ENCODE measurements around the gene PDZD7. TPM values are rescaled to one million over a fixed set of nuclear protein-coding genes. Genes with fewer than 3 reads are reported as not detected.
A peak's percentile ranks its signal among the peaks of the same experiment; 100 is the strongest.

The PDZD7 gene
- total and polyA plus RNA-seq, 2 donors (not counting 3 experiments of a cell fraction or from before 2014, with no cell fraction given) = 0.41 to 1.6 TPM

GRCh38 chr10:101007915-101008822 lies 22.8 kb downstream of the PDZD7 start:
- intact Hi-C loops (cut with micrococcal nuclease) = no loop called here
- TF ChIP-seq GATA2 (IDR thresholded peaks at IDR 0.05; ENCODE audit: insufficient read depth, insufficient read length, low read depth, low read length) = no peak
- no peak for TF ChIP-seq FOS (IDR thresholded peaks at IDR 0.05; ENCODE audit: borderline replicate concordance, insufficient read depth, low read length)
- Histone ChIP-seq H4K20me1 (replicated peaks; ENCODE audit: control insufficient read depth, extremely low read depth, insufficient read depth, low read length) (no peaks in the 10 kb centered on the region), H3K4me1 (ENCODE audit: control insufficient read depth, extremely low read depth, insufficient read depth, low read length) (peaks cover 8% of the 10 kb centered on the region), H3K9me3 (replicated peaks; ENCODE audit: control insufficient read depth, insufficient read depth, low read length) (no peaks in the 10 kb centered on the region), H3K9ac (replicated peaks; ENCODE audit: extremely low read depth, insufficient read depth, low read length) (no peak overlapping the region), H3K9me1 (replicated peaks; ENCODE audit: control insufficient read depth, extremely low read depth, insufficient read depth, low read length) (no peaks in the 10 kb centered on the region), H3K27me3 (ENCODE audit: control insufficient read depth in 2 of 2, insufficient read depth in 2 of 2, low read length in 2 of 2) (no peaks in the 10 kb centered on the region), H2AFZ (ENCODE audit: low read depth, low read length) (no peak overlapping the region), H3K79me2 (ENCODE audit: control insufficient read depth, insufficient read depth, low read length) (peaks cover 4% of the 10 kb centered on the region), H3K36me3 (ENCODE audit: control insufficient read depth in 2 of 2, extremely low read depth in 1 of 2, insufficient read depth in 2 of 2, low read length in 2 of 2) (peaks cover 13 to 26% of the 10 kb centered on the region in 2 experiments), H3K4me3 (replicated peaks in 1 of 3; ENCODE audit: insufficient read depth in 1 of 3, low read depth in 1 of 3, low read length in 3 of 3) (no peak overlapping the region), H3K4me2 (ENCODE audit: insufficient read depth, low read length) (no peak overlapping the region), H3K27ac (ENCODE audit: insufficient read depth, low read depth, low read length) (no peak overlapping the region)
- POLR2A ChIA-PET = no interaction called here
- CTCF ChIA-PET = interaction anchor here (1.7 to 8.8 kb wide), 2 partner anchors 13 to 42 kb away, joined by 4 to 92 read pairs; no protein-coding TSS in a partner anchor
- BruUV-seq (replicated peaks) = no TSS peak
- no peak for FAIRE-seq
- no peak for DNase-seq (ENCODE audit: low read depth, low spot score)
- dilution Hi-C loops (cut with MboI; ENCODE audit: extremely low pct_ligation_motif_present, low sequenced_read_pairs) = no loop called here

DNA sequence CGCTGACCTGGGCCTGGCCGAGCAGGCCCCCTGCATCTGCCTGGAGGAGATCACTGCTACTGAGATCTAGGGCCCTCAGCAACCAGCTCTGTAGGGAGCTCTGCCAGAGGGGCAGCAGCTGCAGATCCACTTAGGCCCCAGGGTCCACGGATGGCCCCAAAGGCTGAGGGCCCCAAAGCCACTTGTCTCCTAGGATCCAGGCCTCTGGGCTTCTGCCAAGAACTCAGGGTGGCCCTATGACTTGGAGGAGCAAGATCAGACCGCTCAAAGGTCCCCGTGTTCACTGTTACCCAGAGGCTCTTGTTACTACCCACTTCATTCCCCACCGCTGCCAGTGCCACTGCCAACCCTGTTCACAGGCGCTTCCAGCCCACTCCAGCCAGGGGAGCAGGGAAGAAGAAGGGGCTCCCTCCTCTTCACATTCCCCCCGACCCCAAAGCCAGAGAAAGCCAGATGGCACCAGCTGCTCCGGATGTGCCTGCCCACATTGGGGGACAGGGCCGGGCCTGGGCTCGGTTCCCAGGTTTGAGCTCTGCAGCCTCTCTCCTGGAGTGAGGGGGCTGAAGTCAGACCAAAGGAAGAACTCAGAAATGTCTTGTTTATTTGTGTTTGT lies 23.7 kb downstream of the PDZD7 start:
- Histone ChIP-seq H3K27ac (ENCODE audit: insufficient read depth, low read depth, low read length) (no peak overlapping the region), H2AFZ (ENCODE audit: low read depth, low read length) (no peak overlapping the region), H3K9ac (replicated peaks; ENCODE audit: extremely low read depth, insufficient read depth, low read length) (no peak overlapping the region), H3K36me3 (ENCODE audit: control insufficient read depth in 2 of 2, extremely low read depth in 1 of 2, insufficient read depth in 2 of 2, low read length in 2 of 2) (peaks cover 15 to 33% of the 10 kb centered on the region in 2 experiments), H4K20me1 (replicated peaks; ENCODE audit: control insufficient read depth, extremely low read depth, insufficient read depth, low read length) (no peaks in the 10 kb centered on the region), H3K9me1 (replicated peaks; ENCODE audit: control insufficient read depth, extremely low read depth, insufficient read depth, low read length) (no peaks in the 10 kb centered on the region), H3K27me3 (ENCODE audit: control insufficient read depth in 2 of 2, insufficient read depth in 2 of 2, low read length in 2 of 2) (no peaks in the 10 kb centered on the region), H3K79me2 (ENCODE audit: control insufficient read depth, insufficient read depth, low read length) (peaks cover 13% of the 10 kb centered on the region), H3K4me3 (replicated peaks in 1 of 3; ENCODE audit: insufficient read depth in 1 of 3, low read depth in 1 of 3, low read length in 3 of 3) (no peak overlapping the region), H3K4me2 (ENCODE audit: insufficient read depth, low read length) (no peak overlapping the region), H3K9me3 (replicated peaks; ENCODE audit: control insufficient read depth, insufficient read depth, low read length) (no peaks in the 10 kb centered on the region), H3K4me1 (ENCODE audit: control insufficient read depth, extremely low read depth, insufficient read depth, low read length) (peaks cover under 1% of the 10 kb centered on the region)
- BruUV-seq (replicated peaks) = TSS peak; percentile 39
- dilution Hi-C loops (cut with MboI; ENCODE audit: extremely low pct_ligation_motif_present, low sequenced_read_pairs) = no loop called here
- CTCF ChIA-PET = interaction anchor here (1.1 to 8.8 kb wide), 3 partner anchors 12 to 445 kb away, joined by 3 to 92 read pairs (median 4); no protein-coding TSS in a partner anchor
- intact Hi-C loops (cut with micrococcal nuclease) = no loop called here
- no peak for DNase-seq (ENCODE audit: low read depth, low spot score)
- TF ChIP-seq GATA2 (IDR thresholded peaks at IDR 0.05; ENCODE audit: insufficient read depth, insufficient read length, low read depth, low read length) (no peak), POLR2AphosphoS5 (IDR thresholded peaks at IDR 0.05; ENCODE audit: insufficient read depth, low read depth, low read length) (peak; percentile 17)
- POLR2A ChIA-PET = no interaction called here
- FAIRE-seq = no peak

Data from endothelial cell of umbilical vein (primary cell).